NCI-H510A (cell line): ENCODE data around the gene MYT1.
A peak's percentile ranks its signal among the peaks of the same experiment; 100 is the strongest.

Experiments
- DNase-seq: peaks from one replicate; lab custom pipeline; 2025; lab: John Stamatoyannopoulos, UW

The MYT1 gene

DNA sequence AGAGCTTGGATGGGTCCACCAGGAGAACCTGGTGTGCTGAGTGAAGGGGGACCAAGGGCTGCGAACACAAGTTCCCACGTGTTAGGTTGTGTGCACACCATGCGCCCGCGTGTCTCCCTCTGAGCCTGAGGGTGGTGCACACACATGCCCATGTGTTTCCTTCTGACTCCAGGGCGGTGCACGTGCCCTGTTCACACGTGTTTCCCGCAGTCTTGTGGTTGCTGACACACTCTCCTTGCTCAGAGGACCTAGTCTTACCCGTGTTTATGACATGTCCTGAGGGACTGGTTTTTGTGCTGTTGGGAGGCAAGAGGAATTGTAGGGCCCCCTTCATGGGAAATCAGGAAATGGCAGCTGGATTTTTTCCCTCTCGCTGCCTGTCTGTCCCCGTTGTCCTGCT is 55.0 kb downstream of the MYT1 start:
- no peak for DNase-seq

- DNase-seq: no peak
These were observed 55.5 kb downstream of the MYT1 start for GRCh38 chr20:64219730-64220129.

GRCh38 chr20:64220420-64220819 is 56.2 kb downstream of the MYT1 start:
- no peak for DNase-seq

DNA sequence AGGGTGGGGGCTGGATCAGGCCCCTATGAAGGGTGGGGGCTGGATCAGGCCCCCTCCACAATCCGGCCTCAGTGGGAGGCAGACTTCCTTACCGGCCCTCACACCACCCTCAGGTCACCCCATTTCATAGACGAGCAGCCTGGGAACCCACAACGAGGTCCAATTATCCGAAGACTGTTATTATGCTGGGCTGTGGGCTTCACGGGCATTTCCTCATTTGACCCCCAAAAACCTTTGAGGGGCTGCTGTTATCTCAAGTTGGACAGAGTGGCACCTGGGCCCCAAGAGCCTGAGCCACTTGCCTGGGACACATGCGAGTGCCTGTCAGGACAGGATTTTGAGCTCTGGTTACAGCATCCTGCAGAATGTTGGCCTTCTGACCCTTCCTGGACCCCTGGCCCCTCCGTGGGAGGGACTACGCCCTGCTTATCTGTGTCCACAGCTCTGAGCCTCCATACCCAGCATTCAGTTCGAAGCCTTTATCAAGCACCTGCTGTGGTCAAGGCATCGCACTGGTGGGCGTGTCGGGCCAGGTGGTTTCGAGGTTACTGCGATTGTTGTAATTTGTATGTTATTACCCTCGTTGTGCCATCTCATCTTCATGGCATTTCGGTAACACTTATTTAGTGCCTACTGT is 56.8 kb downstream of the MYT1 start:
- DNase-seq: no peak

GRCh38 chr20:64222291-64222735 is 58.1 kb downstream of the MYT1 start:
- DNase-seq: no peak

DNA sequence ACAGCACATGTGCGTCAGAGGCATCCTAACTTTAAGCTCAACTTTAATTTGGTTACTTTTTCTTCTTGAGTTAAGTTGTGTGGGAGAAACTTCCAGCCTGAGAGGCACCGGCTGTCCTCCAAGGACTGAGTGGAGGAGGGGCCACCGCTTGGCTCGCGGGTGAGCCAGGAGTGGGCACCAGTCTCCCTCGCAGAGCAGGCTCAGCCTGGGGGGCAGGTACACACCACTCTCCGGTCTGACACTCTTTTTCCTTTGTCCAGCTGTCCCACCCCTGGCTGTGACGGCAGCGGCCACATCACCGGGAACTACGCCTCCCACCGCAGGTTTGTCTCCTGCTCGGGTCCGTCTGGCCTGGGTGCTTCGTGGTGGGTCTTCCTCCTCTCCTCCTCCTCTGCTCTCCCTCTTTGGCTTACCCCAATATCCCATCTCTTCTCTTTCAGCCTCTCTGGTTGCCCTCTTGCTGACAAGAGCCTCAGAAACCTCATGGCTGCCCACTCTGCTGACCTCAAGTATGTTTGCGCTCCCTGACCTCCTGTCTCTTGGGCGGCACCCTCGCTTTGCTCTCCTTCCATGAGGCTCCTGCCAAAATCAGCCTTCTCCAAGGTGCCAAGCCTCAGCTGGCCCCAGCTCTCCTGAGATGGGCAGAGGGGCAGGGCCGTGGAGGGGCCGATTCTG is 58.7 kb downstream of the MYT1 start:
- DNase-seq: no peak

GRCh38 chr20:64223526-64224067 is 59.3 kb downstream of the MYT1 start:
- DNase-seq: peak; percentile 30

DNA sequence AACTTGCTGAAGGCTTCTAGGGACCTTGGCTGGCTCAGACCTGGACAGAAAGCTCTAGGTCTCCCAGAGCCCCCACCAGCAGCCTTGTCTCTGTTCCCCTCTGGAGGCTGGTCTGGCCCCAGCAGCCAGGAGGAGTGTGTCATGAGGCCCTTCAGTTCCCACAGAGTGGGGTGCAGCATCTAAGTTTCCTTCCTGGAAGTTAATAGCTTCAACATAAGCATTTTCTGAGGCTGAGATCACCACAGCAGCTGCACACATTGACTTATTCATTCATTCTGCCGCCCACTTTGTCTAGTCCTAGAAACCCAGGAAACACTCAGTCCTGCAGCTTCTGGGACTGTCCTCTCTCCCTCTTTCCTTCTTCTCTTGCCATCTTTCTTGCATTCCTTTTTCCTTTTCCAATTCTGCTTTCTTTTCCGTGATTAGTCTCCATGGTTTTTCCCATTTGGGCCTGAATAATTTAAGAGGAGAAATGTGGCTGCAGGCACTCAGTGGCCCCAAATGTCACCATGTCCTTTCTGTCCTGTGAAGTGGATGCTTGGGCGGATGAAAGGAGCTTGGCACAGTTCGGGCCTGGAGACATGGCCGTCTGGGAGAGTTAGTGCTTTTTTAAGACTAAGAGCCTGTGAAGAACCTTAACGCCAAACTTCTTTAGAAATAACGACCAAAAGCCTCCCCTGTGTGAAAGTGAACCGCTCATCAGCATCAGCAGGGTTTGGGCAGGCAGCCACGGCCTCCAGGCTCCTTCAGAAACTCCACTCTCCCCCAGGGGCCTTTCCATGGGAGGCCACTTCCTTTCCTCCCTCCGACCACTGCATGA is 60.3 kb downstream of the MYT1 start:
- no peak for DNase-seq

- DNase-seq: no peak
These were observed 60.9 kb downstream of the MYT1 start for GRCh38 chr20:64225171-64225595.

GRCh38 chr20:64225828-64226598 is 61.8 kb downstream of the MYT1 start:
- DNase-seq: no peak

- DNase-seq: no peak
These were observed 62.7 kb downstream of the MYT1 start for GRCh38 chr20:64226686-64227580.

- DNase-seq: no peak
These were observed 63.9 kb downstream of the MYT1 start for GRCh38 chr20:64228086-64228653.

GRCh38 chr20:64228751-64229506 is 64.7 kb downstream of the MYT1 start:
- no peak for DNase-seq

- DNase-seq: no peak
These were observed 65.3 kb downstream of the MYT1 start for GRCh38 chr20:64229507-64230061.

- no peak for DNase-seq
These were observed 66.4 kb downstream of the MYT1 start for GRCh38 chr20:64230461-64231145.

DNA sequence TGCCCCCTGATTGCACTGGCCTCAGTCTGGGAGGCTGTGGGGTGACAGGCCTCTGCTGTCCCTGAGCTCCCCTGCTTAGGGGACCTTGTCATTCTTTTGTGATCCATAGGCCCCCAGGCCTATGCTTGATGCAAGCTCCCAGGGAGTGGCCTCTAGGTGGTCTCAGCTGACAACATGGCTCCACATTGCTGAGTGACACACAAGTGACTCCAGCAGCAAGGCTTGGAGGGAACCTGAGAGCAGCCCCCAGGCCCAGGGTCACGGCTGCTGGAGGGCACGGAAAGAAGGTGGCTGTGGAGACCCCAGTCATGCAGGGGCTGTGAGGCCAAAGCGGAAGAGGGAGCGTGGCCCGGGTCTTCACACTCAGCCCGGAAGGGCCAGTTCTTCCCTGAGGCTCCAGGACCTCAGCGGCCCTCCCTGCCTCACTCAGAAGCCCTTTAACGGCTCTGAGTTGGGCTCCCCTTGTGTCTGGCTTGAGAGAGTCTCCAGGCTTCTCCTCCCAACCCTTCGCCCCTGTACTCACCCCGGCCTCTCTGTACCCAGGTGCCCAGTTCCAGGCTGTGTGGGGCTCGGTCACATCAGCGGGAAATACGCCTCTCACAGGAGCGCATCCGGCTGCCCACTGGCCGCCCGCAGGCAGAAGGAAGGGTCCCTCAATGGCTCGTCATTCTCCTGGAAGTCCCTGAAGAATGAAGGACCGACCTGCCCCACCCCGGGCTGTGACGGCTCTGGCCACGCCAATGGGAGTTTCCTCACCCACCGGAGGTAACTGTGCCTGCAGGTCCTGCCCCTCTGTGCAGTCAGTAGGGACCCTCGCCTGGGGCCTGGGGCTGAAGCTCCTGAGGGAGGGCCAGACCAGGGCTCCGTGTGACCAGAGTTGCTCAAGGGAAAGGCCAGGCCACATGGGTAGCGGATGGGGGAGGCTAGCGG is 67.6 kb downstream of the MYT1 start:
- no peak for DNase-seq

DNA sequence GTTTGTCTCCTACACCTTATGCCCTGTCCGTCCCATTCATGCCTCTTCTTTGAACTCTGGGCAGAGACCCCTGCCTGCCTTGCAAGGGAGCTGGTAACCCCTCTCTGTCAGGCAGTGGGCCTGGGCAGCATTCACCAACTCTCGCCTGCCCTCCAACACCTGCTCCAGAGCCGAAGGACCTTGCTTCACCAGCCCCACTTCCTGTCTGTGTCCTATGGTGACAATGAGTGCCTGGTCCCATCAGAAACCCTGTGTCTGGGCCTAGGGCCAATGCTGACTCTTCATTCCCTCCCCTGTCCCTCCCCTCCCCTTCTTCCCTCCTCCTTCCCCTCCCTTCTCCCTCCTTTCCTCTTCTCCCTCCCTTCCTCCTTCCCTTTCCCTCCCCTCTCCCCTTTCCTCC is 68.5 kb downstream of the MYT1 start:
- DNase-seq: peak; percentile 54

DNA sequence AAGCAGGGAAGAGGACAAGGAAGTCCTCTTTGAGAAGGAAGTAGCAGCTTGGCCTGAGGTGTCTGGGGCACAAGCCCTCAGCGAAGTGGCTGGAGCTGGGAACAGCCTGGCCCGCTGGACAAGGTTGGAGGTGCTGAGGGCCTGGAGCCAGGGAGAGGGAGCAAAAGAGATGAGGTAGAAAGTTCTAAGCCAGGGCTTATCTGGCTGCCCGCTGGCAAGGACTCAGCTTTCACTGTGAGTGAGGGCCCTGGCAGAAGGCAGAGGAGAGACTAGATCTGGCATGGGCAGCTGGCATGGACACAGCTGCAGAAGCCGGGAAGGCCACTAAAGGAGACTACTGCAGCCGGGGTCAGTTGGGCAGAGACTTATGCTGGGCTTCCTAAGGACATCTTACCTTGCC is 69.5 kb downstream of the MYT1 start:
- DNase-seq: no peak
